HepG2 (cell line): ENCODE measurements around the gene CDHR5. TPM values are rescaled to one million over a fixed set of nuclear protein-coding genes. Genes with fewer than 3 reads are reported as not detected.

Experiments used
- GABPA ChIP-seq, 2 experiments: IDR thresholded peaks; 2 replicates each; pipeline ENCODE4 v1.6.1; 2011 to 2016; ENCODE audit warnings: low read depth in 2 of 2, low read length in 1 of 2, missing biosample characterization in 1 of 2, missing genetic modification characterization in 1 of 2
- HDAC2 ChIP-seq: sonication (generic); formaldehyde crosslinking; IDR thresholded peaks from 2 replicates; pipeline ENCODE4 v1.4.0; 2020; ENCODE audit warnings: missing genetic modification reagents
- MLLT10 ChIP-seq: sonication (generic); formaldehyde crosslinking; IDR thresholded peaks from 2 replicates; pipeline ENCODE4 v1.4.0; 2020; ENCODE audit warnings: missing genetic modification reagents
- NFYC ChIP-seq: IDR thresholded peaks from 2 replicates; pipeline ENCODE4 v1.6.1; 2016; ENCODE audit warnings: missing genetic modification reagents, missing compliant biosample characterization
- NKX3-1 ChIP-seq: sonication (generic); formaldehyde crosslinking; IDR thresholded peaks from 2 replicates; pipeline ENCODE4 v1.5.0; 2020; ENCODE audit warnings: missing genetic modification reagents
- PCBP1 ChIP-seq: fragments of 200-400 bp; formaldehyde crosslinking; IDR thresholded peaks from 2 replicates; pipeline ENCODE4 v1.6.1; 2017; ENCODE audit warnings: mild to moderate bottlenecking, low read depth, low read length, borderline replicate concordance
- PHF21A ChIP-seq: sonication (generic); formaldehyde crosslinking; IDR thresholded peaks from 2 replicates; pipeline ENCODE4 v1.5.0; 2020; ENCODE audit warnings: mild to moderate bottlenecking, missing genetic modification reagents
- PHF5A ChIP-seq: IDR thresholded peaks from one replicate; pipeline ENCODE4 v1.6.1; 2018; ENCODE audit warnings: low read depth, missing genetic modification reagents; ENCODE audit not compliant: unreplicated experiment
- SUZ12 ChIP-seq: fragments of 150-350 bp; IDR thresholded peaks from 2 replicates; pipeline ENCODE4 v1.6.1; 2014; ENCODE audit warnings: low read depth, low read length
- SYNCRIP ChIP-seq: fragments of 200-400 bp; formaldehyde crosslinking; IDR thresholded peaks from 2 replicates; pipeline ENCODE4 v1.6.1; 2018; ENCODE audit warnings: mild to moderate bottlenecking, low read depth, low read length; ENCODE audit not compliant: insufficient read depth
- ZBTB38 ChIP-seq: sonication (generic); formaldehyde crosslinking; IDR thresholded peaks from 2 replicates; pipeline ENCODE4 v1.5.1; 2020; ENCODE audit warnings: mild to moderate bottlenecking, missing genetic modification reagents
- ZC3H4 ChIP-seq: sonication (generic); formaldehyde crosslinking; IDR thresholded peaks from 2 replicates; pipeline ENCODE4 v1.4.0; 2020; ENCODE audit warnings: missing genetic modification reagents, borderline replicate concordance
- ZFP37 ChIP-seq: sonication (generic); formaldehyde crosslinking; IDR thresholded peaks from 2 replicates; pipeline ENCODE4 v1.4.0; 2020; ENCODE audit warnings: missing genetic modification reagents, borderline replicate concordance
- ZFX ChIP-seq: sonication (generic); formaldehyde crosslinking; IDR thresholded peaks from 2 replicates; pipeline ENCODE4 v1.4.0; 2020; ENCODE audit warnings: mild to moderate bottlenecking, low read depth, missing genetic modification reagents, moderate library complexity
- ZNF274 ChIP-seq: sonication (generic); formaldehyde crosslinking; IDR thresholded peaks from 2 replicates; pipeline ENCODE4 v1.5.1; 2020; ENCODE audit warnings: mild to moderate bottlenecking, missing genetic modification reagents
- ZNF282 ChIP-seq: fragments of 450-650 bp; IDR thresholded peaks from 2 replicates; pipeline ENCODE4 v1.6.1; 2018; ENCODE audit not compliant: partially characterized antibody
- ZNF546 ChIP-seq: sonication (generic); formaldehyde crosslinking; conservative IDR thresholded peaks from 2 replicates; pipeline ENCODE4 v1.8.1; 2023; ENCODE audit warnings: mild to moderate bottlenecking, missing genetic modification reagents
- ZNF629 ChIP-seq: sonication (generic); formaldehyde crosslinking; conservative IDR thresholded peaks from 2 replicates; pipeline ENCODE4 v1.5.0; 2020; ENCODE audit warnings: missing genetic modification reagents
- ZNF773 ChIP-seq: sonication (generic); formaldehyde crosslinking; IDR thresholded peaks from 2 replicates; pipeline ENCODE4 v1.4.0; 2020; ENCODE audit warnings: missing genetic modification reagents, borderline replicate concordance
- polyA plus RNA-seq, 8 experiments: library from polyadenylated mRNA; depleted of rRNA in 3 of 8; stranded (reverse) in 7 of 8; unstranded in 1 of 8; fragments of >200 nt; fragmentation: Illumina TruSeq in 4 of 8; extraction: Trizol in 4 of 8; gene quantifications; 2 replicates each; pipeline versions ENCODE4 v1.2.1 to v1.2.3, GENCODE V29; 2011 to 2016; ENCODE audit warnings: low read depth in 4 of 8, missing spikeins in 1 of 8, mixed read lengths in 1 of 8; ENCODE audit not compliant: insufficient read depth in 1 of 8
- total RNA-seq, 5 experiments: library from RNA; depleted of rRNA; stranded (reverse); fragments of >200 nt; fragmentation: Illumina TruSeq; extraction: Trizol; gene quantifications; 2 replicates each; pipeline ENCODE4 v1.2.3, GENCODE V29; 2016; ENCODE audit warnings: low read depth in 1 of 5
- TF ChIP-seq, protein P1 (sequence below): sonication (generic); formaldehyde crosslinking; IDR thresholded peaks from 2 replicates; pipeline ENCODE4 v1.4.0; 2020; ENCODE audit warnings: missing genetic modification reagents, borderline replicate concordance
- TF ChIP-seq, protein P2 (sequence below): sonication (generic); formaldehyde crosslinking; IDR thresholded peaks from 2 replicates; pipeline ENCODE4 v1.4.0; 2020; ENCODE audit warnings: mild to moderate bottlenecking, missing genetic modification reagents
- TF ChIP-seq, protein P3 (sequence below): sonication (generic); formaldehyde crosslinking; IDR thresholded peaks from 2 replicates; pipeline ENCODE4 v1.8.1; 2022; ENCODE audit warnings: mild to moderate bottlenecking, missing genetic modification reagents
- TF ChIP-seq, protein P4 (sequence below): sonication (generic); formaldehyde crosslinking; conservative IDR thresholded peaks from 2 replicates; pipeline ENCODE4 v1.4.0; 2020; ENCODE audit warnings: missing genetic modification reagents

The CDHR5 gene
- total and polyA plus RNA-seq, 2 of the 13 experiments (the other 11 are each of a cell fraction or from before 2014, with no cell fraction given), result 0.46 to 0.71 TPM

DNA sequence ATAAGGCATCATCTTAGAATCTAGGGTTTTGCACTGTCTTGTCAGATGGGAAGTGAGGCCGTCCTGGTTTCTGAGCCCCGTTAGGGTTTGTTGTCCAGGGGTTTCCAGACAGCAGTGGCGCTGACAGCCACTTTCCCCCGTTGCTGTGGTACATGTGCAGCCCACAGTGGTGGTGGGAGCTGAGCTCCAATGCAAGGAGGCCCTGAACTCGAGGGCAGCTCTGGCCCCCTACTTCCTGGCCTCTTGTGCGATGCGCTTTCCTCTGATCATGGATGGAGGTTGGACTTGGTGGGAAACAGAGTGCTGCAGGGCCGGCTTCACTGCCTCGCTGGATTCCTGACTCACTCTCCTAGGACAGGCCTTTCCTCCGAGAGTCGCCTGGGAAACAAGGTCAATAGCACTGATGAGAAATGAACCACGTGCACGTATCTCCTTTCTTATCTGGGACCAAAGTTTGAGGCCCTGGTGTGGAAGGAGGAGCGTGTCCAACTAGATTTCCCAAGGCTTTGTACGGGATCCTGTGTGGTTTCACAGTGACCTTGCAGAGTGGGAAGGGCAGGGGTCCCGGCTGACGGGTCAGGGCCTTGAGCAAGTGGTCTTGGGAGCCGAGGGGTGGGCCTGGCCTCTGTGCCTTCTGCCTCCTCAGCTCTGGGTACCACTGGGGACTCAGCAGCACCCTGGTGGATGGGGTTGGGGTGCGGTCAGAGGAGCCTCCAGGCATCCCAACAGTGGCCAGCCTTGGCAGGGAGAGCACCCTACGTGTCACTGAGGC is 44.7 kb downstream of the CDHR5 start (continued):
- TF ChIP-seq, protein P1, sequence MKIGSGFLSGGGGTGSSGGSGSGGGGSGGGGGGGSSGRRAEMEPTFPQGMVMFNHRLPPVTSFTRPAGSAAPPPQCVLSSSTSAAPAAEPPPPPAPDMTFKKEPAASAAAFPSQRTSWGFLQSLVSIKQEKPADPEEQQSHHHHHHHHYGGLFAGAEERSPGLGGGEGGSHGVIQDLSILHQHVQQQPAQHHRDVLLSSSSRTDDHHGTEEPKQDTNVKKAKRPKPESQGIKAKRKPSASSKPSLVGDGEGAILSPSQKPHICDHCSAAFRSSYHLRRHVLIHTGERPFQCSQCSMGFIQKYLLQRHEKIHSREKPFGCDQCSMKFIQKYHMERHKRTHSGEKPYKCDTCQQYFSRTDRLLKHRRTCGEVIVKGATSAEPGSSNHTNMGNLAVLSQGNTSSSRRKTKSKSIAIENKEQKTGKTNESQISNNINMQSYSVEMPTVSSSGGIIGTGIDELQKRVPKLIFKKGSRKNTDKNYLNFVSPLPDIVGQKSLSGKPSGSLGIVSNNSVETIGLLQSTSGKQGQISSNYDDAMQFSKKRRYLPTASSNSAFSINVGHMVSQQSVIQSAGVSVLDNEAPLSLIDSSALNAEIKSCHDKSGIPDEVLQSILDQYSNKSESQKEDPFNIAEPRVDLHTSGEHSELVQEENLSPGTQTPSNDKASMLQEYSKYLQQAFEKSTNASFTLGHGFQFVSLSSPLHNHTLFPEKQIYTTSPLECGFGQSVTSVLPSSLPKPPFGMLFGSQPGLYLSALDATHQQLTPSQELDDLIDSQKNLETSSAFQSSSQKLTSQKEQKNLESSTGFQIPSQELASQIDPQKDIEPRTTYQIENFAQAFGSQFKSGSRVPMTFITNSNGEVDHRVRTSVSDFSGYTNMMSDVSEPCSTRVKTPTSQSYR (CRISPR knock-in tag), result no peak
- no peak for TF ChIP-seq ZNF546 (CRISPR knock-in tag)
- TF ChIP-seq ZFX (CRISPR knock-in tag), result peak; percentile 81; the same call in 1 of the 2 replicates
- no peak for TF ChIP-seq GABPA (IDR thresholded peaks at IDR 0.05; ENCODE audit: low read depth, low read length)
- TF ChIP-seq GABPA (CRISPR knock-in tag; IDR thresholded peaks at IDR 0.05; ENCODE audit: low read depth), result no peak
- TF ChIP-seq PHF21A, result peak; percentile 51; the same call in 1 of the 2 replicates
- TF ChIP-seq, protein P2, sequence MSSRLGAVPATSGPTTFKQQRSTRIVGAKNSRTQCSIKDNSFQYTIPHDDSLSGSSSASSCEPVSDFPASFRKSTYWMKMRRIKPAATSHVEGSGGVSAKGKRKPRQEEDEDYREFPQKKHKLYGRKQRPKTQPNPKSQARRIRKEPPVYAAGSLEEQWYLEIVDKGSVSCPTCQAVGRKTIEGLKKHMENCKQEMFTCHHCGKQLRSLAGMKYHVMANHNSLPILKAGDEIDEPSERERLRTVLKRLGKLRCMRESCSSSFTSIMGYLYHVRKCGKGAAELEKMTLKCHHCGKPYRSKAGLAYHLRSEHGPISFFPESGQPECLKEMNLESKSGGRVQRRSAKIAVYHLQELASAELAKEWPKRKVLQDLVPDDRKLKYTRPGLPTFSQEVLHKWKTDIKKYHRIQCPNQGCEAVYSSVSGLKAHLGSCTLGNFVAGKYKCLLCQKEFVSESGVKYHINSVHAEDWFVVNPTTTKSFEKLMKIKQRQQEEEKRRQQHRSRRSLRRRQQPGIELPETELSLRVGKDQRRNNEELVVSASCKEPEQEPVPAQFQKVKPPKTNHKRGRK (CRISPR knock-in tag), result no peak
- no peak for TF ChIP-seq MLLT10 (CRISPR knock-in tag)
- TF ChIP-seq ZFP37, result no peak
- TF ChIP-seq PHF5A (CRISPR knock-in tag), result no peak
- no peak for TF ChIP-seq ZNF274
- no peak for TF ChIP-seq NKX3-1 (CRISPR knock-in tag)
- TF ChIP-seq ZC3H4, result no peak
- no peak for TF ChIP-seq ZNF282
- no peak for TF ChIP-seq SUZ12
- no peak; the same call in 1 of the 2 replicates for TF ChIP-seq ZBTB38 (CRISPR knock-in tag)
- peak; percentile 69 for TF ChIP-seq HDAC2 (CRISPR knock-in tag)
- no peak for TF ChIP-seq PCBP1
- no peak for TF ChIP-seq ZNF629 (CRISPR knock-in tag)
- TF ChIP-seq, protein P3, sequence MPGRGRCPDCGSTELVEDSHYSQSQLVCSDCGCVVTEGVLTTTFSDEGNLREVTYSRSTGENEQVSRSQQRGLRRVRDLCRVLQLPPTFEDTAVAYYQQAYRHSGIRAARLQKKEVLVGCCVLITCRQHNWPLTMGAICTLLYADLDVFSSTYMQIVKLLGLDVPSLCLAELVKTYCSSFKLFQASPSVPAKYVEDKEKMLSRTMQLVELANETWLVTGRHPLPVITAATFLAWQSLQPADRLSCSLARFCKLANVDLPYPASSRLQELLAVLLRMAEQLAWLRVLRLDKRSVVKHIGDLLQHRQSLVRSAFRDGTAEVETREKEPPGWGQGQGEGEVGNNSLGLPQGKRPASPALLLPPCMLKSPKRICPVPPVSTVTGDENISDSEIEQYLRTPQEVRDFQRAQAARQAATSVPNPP (CRISPR knock-in tag), result no peak
- no peak for TF ChIP-seq ZNF773 (CRISPR knock-in tag)
- no peak for TF ChIP-seq SYNCRIP
- no peak for TF ChIP-seq NFYC (CRISPR knock-in tag)
- TF ChIP-seq, protein P4, sequence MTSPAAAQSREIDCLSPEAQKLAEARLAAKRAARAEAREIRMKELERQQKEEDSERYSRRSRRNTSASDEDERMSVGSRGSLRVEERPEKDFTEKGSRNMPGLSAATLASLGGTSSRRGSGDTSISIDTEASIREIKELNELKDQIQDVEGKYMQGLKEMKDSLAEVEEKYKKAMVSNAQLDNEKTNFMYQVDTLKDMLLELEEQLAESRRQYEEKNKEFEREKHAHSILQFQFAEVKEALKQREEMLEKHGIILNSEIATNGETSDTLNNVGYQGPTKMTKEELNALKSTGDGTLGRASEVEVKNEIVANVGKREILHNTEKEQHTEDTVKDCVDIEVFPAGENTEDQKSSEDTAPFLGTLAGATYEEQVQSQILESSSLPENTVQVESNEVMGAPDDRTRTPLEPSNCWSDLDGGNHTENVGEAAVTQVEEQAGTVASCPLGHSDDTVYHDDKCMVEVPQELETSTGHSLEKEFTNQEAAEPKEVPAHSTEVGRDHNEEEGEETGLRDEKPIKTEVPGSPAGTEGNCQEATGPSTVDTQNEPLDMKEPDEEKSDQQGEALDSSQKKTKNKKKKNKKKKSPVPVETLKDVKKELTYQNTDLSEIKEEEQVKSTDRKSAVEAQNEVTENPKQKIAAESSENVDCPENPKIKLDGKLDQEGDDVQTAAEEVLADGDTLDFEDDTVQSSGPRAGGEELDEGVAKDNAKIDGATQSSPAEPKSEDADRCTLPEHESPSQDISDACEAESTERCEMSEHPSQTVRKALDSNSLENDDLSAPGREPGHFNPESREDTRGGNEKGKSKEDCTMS, result no peak
